Testis (tissue), 2 donors: ENCODE results near the gene CHGA.

Experiments used
- POLR2A ChIP-seq: fragments of 450-650 bp; IDR thresholded peaks from one replicate; pipeline ENCODE4 v1.6.1; 2017; ENCODE audit warnings: antibody characterized with exemption, mild to moderate bottlenecking, moderate library complexity
- TF ChIP-seq, protein P1 (sequence below), 3 experiments: fragments of 450-650 bp in 2 of 3; fragments of 200-600 bp in 1 of 3; sonication (generic) in 1 of 3; IDR thresholded peaks; one replicate each; pipeline ENCODE4 v1.5.1; 2016 to 2019; ENCODE audit warnings: antibody characterized with exemption in 3 of 3, mild to moderate bottlenecking in 2 of 3, moderate library complexity in 1 of 3

DNA sequence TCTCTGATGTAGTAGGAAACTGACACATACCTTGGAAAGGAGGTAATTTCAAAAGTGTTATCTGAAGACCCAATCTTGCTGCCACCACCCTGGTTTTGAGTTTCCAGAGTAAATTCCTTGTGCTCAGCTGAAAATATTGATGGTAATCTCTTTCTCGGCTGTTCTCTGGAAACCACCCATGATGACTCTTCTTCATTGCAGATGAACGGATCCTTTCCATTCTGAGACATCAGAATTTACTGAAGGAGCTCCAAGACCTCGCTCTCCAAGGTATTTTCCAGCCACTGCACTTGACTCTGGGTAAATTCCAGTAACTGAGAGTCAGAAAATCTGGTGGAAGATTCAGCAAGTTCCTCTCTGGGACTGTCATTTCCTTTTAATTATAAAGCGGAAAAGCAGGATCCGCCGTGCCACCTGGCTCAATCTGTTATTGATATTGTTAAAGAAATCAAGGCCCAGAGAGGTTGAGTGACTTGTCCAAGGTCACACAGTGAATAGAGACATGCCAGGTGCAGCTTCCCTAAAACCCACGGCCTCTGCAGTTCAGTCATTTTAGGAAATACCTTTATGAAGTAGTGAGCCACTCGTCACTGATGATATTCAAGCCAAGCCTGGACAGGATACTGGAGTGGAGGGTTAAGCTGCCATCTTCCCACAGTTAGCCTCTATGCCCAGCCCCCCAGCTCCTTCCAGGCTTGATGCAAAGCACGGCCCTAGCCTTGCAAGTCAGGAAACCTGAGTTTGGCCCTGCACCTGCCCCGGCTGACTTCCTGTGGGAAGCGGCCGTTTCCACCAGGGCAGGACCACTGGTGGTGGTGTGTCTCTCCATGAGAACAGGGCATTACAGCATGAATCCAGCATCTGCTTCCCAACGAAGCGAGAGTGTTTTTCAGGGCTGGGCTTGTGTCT, 4.7 kb downstream of the CHGA start:
- TF ChIP-seq, protein P1, sequence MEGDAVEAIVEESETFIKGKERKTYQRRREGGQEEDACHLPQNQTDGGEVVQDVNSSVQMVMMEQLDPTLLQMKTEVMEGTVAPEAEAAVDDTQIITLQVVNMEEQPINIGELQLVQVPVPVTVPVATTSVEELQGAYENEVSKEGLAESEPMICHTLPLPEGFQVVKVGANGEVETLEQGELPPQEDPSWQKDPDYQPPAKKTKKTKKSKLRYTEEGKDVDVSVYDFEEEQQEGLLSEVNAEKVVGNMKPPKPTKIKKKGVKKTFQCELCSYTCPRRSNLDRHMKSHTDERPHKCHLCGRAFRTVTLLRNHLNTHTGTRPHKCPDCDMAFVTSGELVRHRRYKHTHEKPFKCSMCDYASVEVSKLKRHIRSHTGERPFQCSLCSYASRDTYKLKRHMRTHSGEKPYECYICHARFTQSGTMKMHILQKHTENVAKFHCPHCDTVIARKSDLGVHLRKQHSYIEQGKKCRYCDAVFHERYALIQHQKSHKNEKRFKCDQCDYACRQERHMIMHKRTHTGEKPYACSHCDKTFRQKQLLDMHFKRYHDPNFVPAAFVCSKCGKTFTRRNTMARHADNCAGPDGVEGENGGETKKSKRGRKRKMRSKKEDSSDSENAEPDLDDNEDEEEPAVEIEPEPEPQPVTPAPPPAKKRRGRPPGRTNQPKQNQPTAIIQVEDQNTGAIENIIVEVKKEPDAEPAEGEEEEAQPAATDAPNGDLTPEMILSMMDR (IDR thresholded peaks at IDR 0.05), result no peak
- TF ChIP-seq POLR2A, result no peak
